HCT116 (cell line): ENCODE results near the gene MN1. TPM values are rescaled to one million over a fixed set of nuclear protein-coding genes. Genes with fewer than 3 reads are reported as not detected.

Source experiments
- ATAC-seq: fragments of 200-7000 bp; cut with Tn5 transposase; 2 replicates; pipeline ENCODE4 v1.9.1; 2020; ENCODE audit warnings: mild to moderate bottlenecking, moderate library complexity
- BruUV-seq: library from RNA; stranded (reverse); fragments of 400-500 nt; replicated peaks from 2 replicates; lab custom pipeline; 2021; lab: Mats Ljungman, UMichigan
- CTCF ChIA-PET: fragments of 300-600 bp; sonication (Branson Sonifier 250); formaldehyde crosslinking; loops from one replicate; lab custom pipeline; 2021; ENCODE audit warnings: antibody characterized with exemption; lab: Charles Lee
- POLR2A ChIA-PET: fragments of 300-600, 350-600 bp; sonication (Branson Sonifier 250); formaldehyde crosslinking; loops from one replicate; lab custom pipeline; 2021; ENCODE audit warnings: antibody characterized with exemption; lab: Charles Lee
- RAD21 ChIA-PET, 2 experiments: fragments of 300-600 bp; sonication (Branson Sonifier 250); formaldehyde crosslinking; loops; one replicate each; lab custom pipeline; 2023; ENCODE audit warnings: low total read pairs in 2 of 2; ENCODE audit not compliant: uncharacterized antibody in 2 of 2, unreplicated experiment in 2 of 2, low non-redundant PET in 1 of 2; lab: Charles Lee
- DNase-seq: peaks from one replicate; pipeline ENCODE4 v3.0.0-alpha.2; 2010; ENCODE audit warnings: low read depth, low spot score
- H2AFZ ChIP-seq: fragments of 200-600 bp; shearing (Covaris generic), sonication (generic); 2 replicates; pipeline ENCODE4 v1.6.1; 2017; ENCODE audit warnings: low read depth, mixed run types, mixed read lengths, antibody characterized with exemption, low read length; ENCODE audit not compliant: poor library complexity, severe bottlenecking
- H3K27ac ChIP-seq: 2 replicates; pipeline ENCODE4 v1.5.1; 2012; ENCODE audit warnings: low read depth, low read length
- H3K27me3 ChIP-seq: fragments of 200-600 bp; sonication (generic); 2 replicates; pipeline ENCODE4 v1.6.1; 2016; ENCODE audit warnings: mixed run types, low read length, mixed read lengths; ENCODE audit not compliant: insufficient read depth
- H3K36me3 ChIP-seq, 2 experiments: fragments of 200-500 bp in 1 of 2; fragments of 200-600 bp in 1 of 2; sonication (Bioruptor generic) in 1 of 2; sonication (generic) in 1 of 2; 2 replicates each; pipeline versions ENCODE4 v1.5.1 to v1.6.1; 2014 to 2016; ENCODE audit warnings: low read length in 2 of 2, inconsistent platforms in 1 of 2, mixed read lengths in 1 of 2, mixed run types in 1 of 2; ENCODE audit not compliant: insufficient read depth in 2 of 2, control insufficient read depth in 1 of 2
- H3K4me1 ChIP-seq, 2 experiments: fragments of 200-600 bp in 1 of 2; sonication (generic) in 1 of 2; 2 replicates each; pipeline versions ENCODE4 v1.5.1 to v1.6.1; 2012 to 2017; ENCODE audit warnings: low read length in 2 of 2, inconsistent platforms in 1 of 2, mild to moderate bottlenecking in 1 of 2, mixed read lengths in 1 of 2, mixed run types in 1 of 2, moderate library complexity in 1 of 2; ENCODE audit not compliant: insufficient read depth in 2 of 2, control insufficient read depth in 1 of 2
- H3K4me2 ChIP-seq: fragments of 200-600 bp; sonication (generic); 2 replicates; pipeline ENCODE4 v1.6.1; 2017; ENCODE audit warnings: mixed run types, low read length, mixed read lengths
- H3K4me3 ChIP-seq, 2 experiments: fragments of 200-600 bp in 1 of 2; sonication (generic) in 1 of 2; replicated peaks in 1 of 2; 2 replicates each; pipeline ENCODE4 v1.5.1; 2011 to 2016; ENCODE audit warnings: low read length in 2 of 2, control low read depth in 1 of 2, low read depth in 1 of 2, mild to moderate bottlenecking in 1 of 2, mixed read lengths in 1 of 2, mixed run types in 1 of 2
- H3K79me2 ChIP-seq: fragments of 200-600 bp; sonication (generic); 2 replicates; pipeline ENCODE4 v1.6.1; 2017; ENCODE audit warnings: mild to moderate bottlenecking, mixed run types, low read length, moderate library complexity, mixed read lengths; ENCODE audit not compliant: insufficient read depth
- H3K9ac ChIP-seq: fragments of 200-600 bp; sonication (generic); 2 replicates; pipeline ENCODE4 v1.6.1; 2016; ENCODE audit warnings: low read length, mixed read lengths
- H3K9me2 ChIP-seq: fragments of 200-600 bp; sonication (generic), shearing (Covaris generic); 2 replicates; pipeline ENCODE4 v1.6.1; 2017; ENCODE audit warnings: mixed run types, mild to moderate bottlenecking, moderate library complexity; ENCODE audit not compliant: insufficient read depth
- H3K9me3 ChIP-seq, 2 experiments: fragments of 200-500 bp in 1 of 2; fragments of 200-600 bp in 1 of 2; sonication (Bioruptor generic) in 1 of 2; sonication (generic) in 1 of 2; 2 replicates each; pipeline ENCODE4 v1.6.1; 2014 to 2017; ENCODE audit warnings: low read length in 2 of 2, mixed read lengths in 2 of 2, inconsistent platforms in 1 of 2, low read depth in 1 of 2, mild to moderate bottlenecking in 1 of 2, mixed run types in 1 of 2, moderate library complexity in 1 of 2; ENCODE audit not compliant: control insufficient read depth in 1 of 2, insufficient read depth in 1 of 2
- H4K20me1 ChIP-seq: fragments of 200-600 bp; sonication (generic), shearing (Covaris generic); 2 replicates; pipeline ENCODE4 v1.6.1; 2017; ENCODE audit warnings: mixed run types, mild to moderate bottlenecking, moderate library complexity; ENCODE audit not compliant: insufficient read depth
- CBX3 ChIP-seq: IDR thresholded peaks from 2 replicates; pipeline ENCODE4 v1.6.1; 2012; ENCODE audit warnings: low read depth
- CEBPB ChIP-seq: IDR thresholded peaks from 2 replicates; pipeline ENCODE4 v1.6.1; 2012; ENCODE audit warnings: low read depth
- CTCF ChIP-seq, 3 experiments: fragments of 200-600 bp in 1 of 3; sonication (generic) in 1 of 3; IDR thresholded peaks in 2 of 3; conservative IDR thresholded peaks in 1 of 3; 2 replicates each; pipeline ENCODE4 v1.5.1; 2012 to 2017; ENCODE audit warnings: low read depth in 2 of 3, low read length in 2 of 3, antibody characterized with exemption in 1 of 3, borderline replicate concordance in 1 of 3, control low read depth in 1 of 3, mild to moderate bottlenecking in 1 of 3, mixed read lengths in 1 of 3, mixed run types in 1 of 3, moderate library complexity in 1 of 3; ENCODE audit not compliant: insufficient read depth in 1 of 3
- EZH2 ChIP-seq: fragments of 200-600 bp; sonication (generic); IDR thresholded peaks from 2 replicates; pipeline ENCODE4 v1.6.1; 2017; ENCODE audit warnings: antibody characterized with exemption, mixed run types
- EZH2phosphoT487 ChIP-seq: fragments of 200-600 bp; IDR thresholded peaks from 2 replicates; pipeline ENCODE4 v1.6.1; 2018; ENCODE audit warnings: antibody characterized with exemption, borderline replicate concordance
- FOSL1 ChIP-seq: IDR thresholded peaks from 2 replicates; pipeline ENCODE4 v1.6.1; 2012; ENCODE audit warnings: low read depth
- JUND ChIP-seq: IDR thresholded peaks from 2 replicates; pipeline ENCODE4 v1.6.1; 2012
- POLR2AphosphoS5 ChIP-seq: IDR thresholded peaks from 2 replicates; pipeline ENCODE4 v1.6.1; 2011; ENCODE audit warnings: mild to moderate bottlenecking, low read depth, low read length, moderate library complexity
- RAD21 ChIP-seq: IDR thresholded peaks from 2 replicates; pipeline ENCODE4 v1.6.1; 2012; ENCODE audit warnings: low read depth, mild to moderate bottlenecking
- SIN3A ChIP-seq: IDR thresholded peaks from 2 replicates; pipeline ENCODE4 v1.6.1; 2012; ENCODE audit warnings: low read depth
- SP1 ChIP-seq: IDR thresholded peaks from 2 replicates; pipeline ENCODE4 v1.6.1; 2012; ENCODE audit warnings: low read depth
- SRF ChIP-seq: IDR thresholded peaks from 2 replicates; pipeline ENCODE4 v1.6.1; 2012; ENCODE audit warnings: low read depth
- TCF7L2 ChIP-seq: IDR thresholded peaks from 2 replicates; pipeline ENCODE4 v1.7.0; 2011; ENCODE audit warnings: borderline replicate concordance, inconsistent platforms; ENCODE audit not compliant: insufficient read depth, insufficient read length; ENCODE audit errors: extremely low read depth
- YY1 ChIP-seq: IDR thresholded peaks from 2 replicates; pipeline ENCODE4 v1.6.1; 2011; ENCODE audit warnings: low read length, low read depth, moderate library complexity, mild to moderate bottlenecking; ENCODE audit not compliant: insufficient replicate concordance; ENCODE audit errors: extremely low read depth
- ZNF274 ChIP-seq: fragments of 200-500 bp; sonication (Bioruptor generic); IDR thresholded peaks from 2 replicates; pipeline ENCODE4 v1.6.1; 2014; ENCODE audit warnings: mild to moderate bottlenecking, low read depth, low read length, inconsistent platforms
- intact Hi-C: fragments of 100-400 bp; cut with micrococcal nuclease; formaldehyde crosslinking; loops from 2 replicates; pipeline ENCODE4 v1.10.0; 2022
- total RNA-seq: library from RNA; stranded (reverse); gene quantifications from one replicate; pipeline ENCODE4 v1.2.1, GENCODE V29; 2021; ENCODE audit not compliant: unreplicated experiment
- TF ChIP-seq, protein P1 (sequence below): IDR thresholded peaks from 2 replicates; pipeline ENCODE4 v1.6.1; 2012
- TF ChIP-seq, protein P2 (sequence below): IDR thresholded peaks from 2 replicates; pipeline ENCODE4 v1.6.1; 2012
- TF ChIP-seq, protein P3 (sequence below): IDR thresholded peaks from 2 replicates; pipeline ENCODE4 v1.6.1; 2012; ENCODE audit warnings: low read depth
- TF ChIP-seq, protein P4 (sequence below): IDR thresholded peaks from 2 replicates; pipeline ENCODE4 v1.6.1; 2011; ENCODE audit warnings: mild to moderate bottlenecking, low read length, moderate library complexity; ENCODE audit not compliant: insufficient replicate concordance; ENCODE audit errors: extremely low read depth

Gene MN1
- total RNA-seq, 1 experiment from 2014 or later: 2.9 TPM

GRCh38 chr22:27795696-27796517, 5.6 kb downstream of the MN1 start:
- no peak for DNase-seq
- Histone ChIP-seq H3K27ac (no peak overlapping the region), H3K9me3 (no peaks in the 10 kb centered on the region), H3K4me3 (no peak overlapping the region), H3K9ac (no peak overlapping the region), H4K20me1 (no peaks in the 10 kb centered on the region), H3K9me2 (no peaks in the 10 kb centered on the region), H3K36me3 (no peaks in the 10 kb centered on the region), H2AFZ (no peak overlapping the region), H3K4me1 (peaks cover 0 to 4% of the 10 kb centered on the region in 2 experiments; a peak in 1 of 4 replicates), H3K79me2 (no peaks in the 10 kb centered on the region), H3K4me2 (no peak overlapping the region), H3K27me3 (no peaks in the 10 kb centered on the region)
- ChIA-PET RAD21 (no interaction called here), CTCF (interaction anchor here (0.6 kb wide), 1 partner anchor 448 kb away, joined by 6 read pairs; no protein-coding TSS in a partner anchor), POLR2A (no interaction called here)
- BruUV-seq: no TSS peak
- ATAC-seq: no peak
- intact Hi-C loops: no loop called here
- no peak for TF ChIP-seq CBX3
- TF ChIP-seq, protein P1, sequence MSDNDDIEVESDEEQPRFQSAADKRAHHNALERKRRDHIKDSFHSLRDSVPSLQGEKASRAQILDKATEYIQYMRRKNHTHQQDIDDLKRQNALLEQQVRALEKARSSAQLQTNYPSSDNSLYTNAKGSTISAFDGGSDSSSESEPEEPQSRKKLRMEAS: no peak
- TF ChIP-seq SRF: no peak
- TF ChIP-seq JUND: no peak
- TF ChIP-seq EZH2phosphoT487: no peak
- no peak for TF ChIP-seq CTCF (IDR thresholded peaks at IDR 0.05 in 2 of 3, conservative IDR thresholded peaks at IDR 0.05 in 1 of 3; ENCODE audit: borderline replicate concordance in 1 of 3, insufficient read depth in 1 of 3, low read depth in 2 of 3, low read length in 2 of 3)
- TF ChIP-seq POLR2AphosphoS5: no peak
- TF ChIP-seq CEBPB: no peak
- no peak for TF ChIP-seq ZNF274
- no peak for TF ChIP-seq TCF7L2
- TF ChIP-seq RAD21: no peak
- TF ChIP-seq EZH2: no peak
- TF ChIP-seq, protein P2, sequence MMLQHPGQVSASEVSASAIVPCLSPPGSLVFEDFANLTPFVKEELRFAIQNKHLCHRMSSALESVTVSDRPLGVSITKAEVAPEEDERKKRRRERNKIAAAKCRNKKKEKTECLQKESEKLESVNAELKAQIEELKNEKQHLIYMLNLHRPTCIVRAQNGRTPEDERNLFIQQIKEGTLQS: no peak
- no peak for TF ChIP-seq FOSL1
- TF ChIP-seq SP1: no peak
- TF ChIP-seq SIN3A: no peak
- TF ChIP-seq YY1: no peak
- TF ChIP-seq, protein P3, sequence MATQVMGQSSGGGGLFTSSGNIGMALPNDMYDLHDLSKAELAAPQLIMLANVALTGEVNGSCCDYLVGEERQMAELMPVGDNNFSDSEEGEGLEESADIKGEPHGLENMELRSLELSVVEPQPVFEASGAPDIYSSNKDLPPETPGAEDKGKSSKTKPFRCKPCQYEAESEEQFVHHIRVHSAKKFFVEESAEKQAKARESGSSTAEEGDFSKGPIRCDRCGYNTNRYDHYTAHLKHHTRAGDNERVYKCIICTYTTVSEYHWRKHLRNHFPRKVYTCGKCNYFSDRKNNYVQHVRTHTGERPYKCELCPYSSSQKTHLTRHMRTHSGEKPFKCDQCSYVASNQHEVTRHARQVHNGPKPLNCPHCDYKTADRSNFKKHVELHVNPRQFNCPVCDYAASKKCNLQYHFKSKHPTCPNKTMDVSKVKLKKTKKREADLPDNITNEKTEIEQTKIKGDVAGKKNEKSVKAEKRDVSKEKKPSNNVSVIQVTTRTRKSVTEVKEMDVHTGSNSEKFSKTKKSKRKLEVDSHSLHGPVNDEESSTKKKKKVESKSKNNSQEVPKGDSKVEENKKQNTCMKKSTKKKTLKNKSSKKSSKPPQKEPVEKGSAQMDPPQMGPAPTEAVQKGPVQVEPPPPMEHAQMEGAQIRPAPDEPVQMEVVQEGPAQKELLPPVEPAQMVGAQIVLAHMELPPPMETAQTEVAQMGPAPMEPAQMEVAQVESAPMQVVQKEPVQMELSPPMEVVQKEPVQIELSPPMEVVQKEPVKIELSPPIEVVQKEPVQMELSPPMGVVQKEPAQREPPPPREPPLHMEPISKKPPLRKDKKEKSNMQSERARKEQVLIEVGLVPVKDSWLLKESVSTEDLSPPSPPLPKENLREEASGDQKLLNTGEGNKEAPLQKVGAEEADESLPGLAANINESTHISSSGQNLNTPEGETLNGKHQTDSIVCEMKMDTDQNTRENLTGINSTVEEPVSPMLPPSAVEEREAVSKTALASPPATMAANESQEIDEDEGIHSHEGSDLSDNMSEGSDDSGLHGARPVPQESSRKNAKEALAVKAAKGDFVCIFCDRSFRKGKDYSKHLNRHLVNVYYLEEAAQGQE: no peak
- TF ChIP-seq, protein P4, sequence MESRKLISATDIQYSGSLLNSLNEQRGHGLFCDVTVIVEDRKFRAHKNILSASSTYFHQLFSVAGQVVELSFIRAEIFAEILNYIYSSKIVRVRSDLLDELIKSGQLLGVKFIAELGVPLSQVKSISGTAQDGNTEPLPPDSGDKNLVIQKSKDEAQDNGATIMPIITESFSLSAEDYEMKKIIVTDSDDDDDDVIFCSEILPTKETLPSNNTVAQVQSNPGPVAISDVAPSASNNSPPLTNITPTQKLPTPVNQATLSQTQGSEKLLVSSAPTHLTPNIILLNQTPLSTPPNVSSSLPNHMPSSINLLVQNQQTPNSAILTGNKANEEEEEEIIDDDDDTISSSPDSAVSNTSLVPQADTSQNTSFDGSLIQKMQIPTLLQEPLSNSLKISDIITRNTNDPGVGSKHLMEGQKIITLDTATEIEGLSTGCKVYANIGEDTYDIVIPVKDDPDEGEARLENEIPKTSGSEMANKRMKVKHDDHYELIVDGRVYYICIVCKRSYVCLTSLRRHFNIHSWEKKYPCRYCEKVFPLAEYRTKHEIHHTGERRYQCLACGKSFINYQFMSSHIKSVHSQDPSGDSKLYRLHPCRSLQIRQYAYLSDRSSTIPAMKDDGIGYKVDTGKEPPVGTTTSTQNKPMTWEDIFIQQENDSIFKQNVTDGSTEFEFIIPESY: no peak
